ENCODE results near the gene DIAPH2.

DNA sequence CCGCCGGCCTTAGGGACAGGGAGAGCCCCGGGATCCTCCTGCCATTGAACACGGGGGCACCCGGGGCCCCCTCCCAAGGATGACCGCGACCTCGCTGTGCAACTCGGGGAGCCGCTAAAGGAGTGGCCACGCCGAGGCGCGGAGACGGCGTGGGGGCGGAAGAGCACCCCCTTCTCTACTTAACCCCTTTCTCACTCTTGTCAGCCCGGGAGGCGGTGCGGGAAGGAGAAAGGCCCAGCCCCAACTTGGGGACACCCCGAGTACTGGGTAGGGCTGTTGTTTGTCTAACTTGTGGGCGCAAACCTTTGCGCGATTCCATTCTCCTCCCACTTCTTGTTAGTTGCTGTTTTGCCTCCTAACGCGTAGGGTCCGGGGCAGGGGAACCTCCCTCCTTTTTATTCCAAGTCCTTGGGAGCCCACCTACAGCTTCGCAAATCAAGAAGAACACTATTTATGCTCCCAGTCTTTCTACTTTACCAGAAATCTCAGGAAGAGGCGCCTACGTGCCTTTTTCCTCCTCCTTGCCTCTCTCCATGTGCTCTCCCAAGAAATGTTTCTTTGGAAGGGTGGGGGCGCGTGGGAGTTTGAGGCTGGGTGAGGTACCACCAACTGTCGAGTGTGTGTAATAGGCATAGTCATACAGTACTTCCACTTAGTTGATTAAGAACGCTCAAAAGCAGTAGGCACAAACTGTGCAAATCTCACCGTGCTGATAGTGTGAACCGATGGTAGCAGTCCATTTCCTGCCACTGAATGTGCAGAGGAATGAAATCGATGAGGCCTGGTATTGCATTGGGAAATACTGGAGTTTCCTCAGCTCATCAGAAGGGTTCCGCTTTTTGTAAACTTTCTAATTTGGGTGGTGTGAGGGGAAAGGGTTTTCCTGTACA is 813 bp downstream of the DIAPH2 start:
- TF ChIP-seq, protein P1, sequence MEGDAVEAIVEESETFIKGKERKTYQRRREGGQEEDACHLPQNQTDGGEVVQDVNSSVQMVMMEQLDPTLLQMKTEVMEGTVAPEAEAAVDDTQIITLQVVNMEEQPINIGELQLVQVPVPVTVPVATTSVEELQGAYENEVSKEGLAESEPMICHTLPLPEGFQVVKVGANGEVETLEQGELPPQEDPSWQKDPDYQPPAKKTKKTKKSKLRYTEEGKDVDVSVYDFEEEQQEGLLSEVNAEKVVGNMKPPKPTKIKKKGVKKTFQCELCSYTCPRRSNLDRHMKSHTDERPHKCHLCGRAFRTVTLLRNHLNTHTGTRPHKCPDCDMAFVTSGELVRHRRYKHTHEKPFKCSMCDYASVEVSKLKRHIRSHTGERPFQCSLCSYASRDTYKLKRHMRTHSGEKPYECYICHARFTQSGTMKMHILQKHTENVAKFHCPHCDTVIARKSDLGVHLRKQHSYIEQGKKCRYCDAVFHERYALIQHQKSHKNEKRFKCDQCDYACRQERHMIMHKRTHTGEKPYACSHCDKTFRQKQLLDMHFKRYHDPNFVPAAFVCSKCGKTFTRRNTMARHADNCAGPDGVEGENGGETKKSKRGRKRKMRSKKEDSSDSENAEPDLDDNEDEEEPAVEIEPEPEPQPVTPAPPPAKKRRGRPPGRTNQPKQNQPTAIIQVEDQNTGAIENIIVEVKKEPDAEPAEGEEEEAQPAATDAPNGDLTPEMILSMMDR (IDR thresholded peaks at IDR 0.05), result no peak
- no peak for TF ChIP-seq EZH2 (IDR thresholded peaks at IDR 0.05; ENCODE audit: borderline replicate concordance, insufficient read depth, low read depth, low read length, poor library complexity, severe bottlenecking)

Data from B cell (primary cell).